UCSD-AML1 (cell line): ENCODE measurements around the gene UBE2J2.
"Not testable (repeated sequence)": the region's sequence is repeated elsewhere in the genome, so short reads cannot be mapped to it uniquely, and the experiment has no call there.

Experiments
- DNase-seq: peaks from one replicate; lab custom pipeline; 2025; ENCODE audit not compliant: unreplicated experiment; lab: John Stamatoyannopoulos, UW

UBE2J2 gene

DNA sequence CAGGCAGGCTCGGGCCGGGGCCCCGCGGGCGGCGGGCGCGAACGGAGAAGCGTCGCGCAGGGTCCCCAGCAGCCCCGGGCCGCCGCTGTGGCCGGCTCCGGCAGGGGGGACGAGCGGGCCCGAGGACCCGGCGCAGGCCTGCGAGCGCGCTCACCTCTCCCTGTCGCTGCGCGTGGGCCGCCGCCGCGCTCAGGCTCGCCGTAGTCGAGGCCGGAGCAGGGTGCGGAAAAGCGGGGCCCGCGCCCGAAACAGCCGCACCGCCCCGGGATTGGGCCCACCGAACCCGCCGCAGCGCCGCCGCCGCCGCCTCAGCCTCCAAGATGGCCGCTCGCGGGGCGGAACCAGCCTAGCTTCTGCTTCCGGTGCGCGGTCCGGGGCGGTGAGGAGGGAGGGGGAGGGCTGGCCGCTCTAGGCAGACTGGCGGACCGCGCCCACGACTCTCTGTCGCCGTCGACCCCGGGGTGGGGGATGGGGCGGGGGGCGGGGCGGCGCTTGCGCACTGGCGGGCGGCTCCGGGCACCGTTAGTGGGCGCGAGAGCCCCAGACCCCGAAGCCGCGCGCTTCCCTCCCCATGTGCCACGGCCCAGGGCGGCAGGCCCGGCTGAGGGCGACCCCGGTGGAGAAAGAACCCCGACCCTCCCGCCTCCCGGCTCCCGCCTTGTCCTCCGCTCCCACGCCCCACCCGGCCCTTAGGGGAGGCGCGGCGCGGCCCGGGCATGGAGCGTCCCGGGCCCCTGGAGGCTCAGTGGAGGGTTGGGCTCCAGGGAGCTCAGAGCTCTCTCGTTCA, at the start of gene UBE2J2:
Gene UBE2J2 (minus strand): TSS at position 343 of the 787 bp plus-strand sequence. CDS start 5,862 bp downstream, outside the sequence.
- peak; percentile 89 for DNase-seq

GRCh38 chr1:1322952-1323351, 49.3 kb upstream of the UBE2J2 start:
- DNase-seq = no peak

DNA sequence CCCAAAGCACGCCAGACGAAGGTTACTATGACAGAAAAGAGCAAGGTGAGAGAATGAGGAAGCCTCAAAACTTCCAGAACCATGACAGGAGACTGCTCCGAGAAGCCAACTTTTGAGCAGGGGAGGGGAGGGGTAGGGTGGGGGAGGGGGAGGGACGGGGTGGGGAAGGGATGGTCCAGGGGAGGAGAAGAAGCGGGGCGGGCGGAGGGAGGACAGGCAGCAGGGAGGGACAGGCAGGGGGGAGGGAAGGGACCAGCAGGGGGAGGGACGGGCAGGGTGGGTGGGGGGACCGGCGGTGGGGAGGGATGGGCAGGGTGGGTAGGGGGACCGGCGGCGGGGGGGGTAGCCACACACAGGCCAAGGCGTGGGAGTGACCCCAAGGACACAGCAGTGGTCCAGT, 48.8 kb upstream of the UBE2J2 start:
- DNase-seq = no peak

DNA sequence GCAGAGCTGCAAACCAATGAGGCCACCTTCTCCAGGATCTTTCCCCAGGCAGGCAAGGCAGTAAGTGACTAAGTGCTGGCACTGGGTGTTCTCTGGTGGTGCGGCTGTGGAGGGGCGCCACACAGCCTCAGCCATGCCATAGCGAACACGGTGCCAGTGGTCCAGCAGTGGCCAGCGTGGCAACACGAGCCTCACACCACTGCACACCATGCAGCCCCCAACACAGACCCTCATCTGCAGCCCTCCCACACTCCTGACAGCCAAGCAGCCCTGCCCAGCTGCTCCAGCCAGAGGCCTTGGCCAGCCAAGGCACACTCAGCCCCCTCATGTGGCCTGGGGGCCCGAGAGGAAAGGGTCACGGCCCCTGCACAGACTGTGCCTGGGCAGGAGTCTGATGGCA, 47.8 kb upstream of the UBE2J2 start:
- no peak for DNase-seq

GRCh38 chr1:1320666-1321448, 47.2 kb upstream of the UBE2J2 start:
- no peak for DNase-seq

GRCh38 chr1:1319646-1319941, 45.9 kb upstream of the UBE2J2 start:
- no peak for DNase-seq

GRCh38 chr1:1318777-1319645, 45.4 kb upstream of the UBE2J2 start:
- no peak for DNase-seq

DNA sequence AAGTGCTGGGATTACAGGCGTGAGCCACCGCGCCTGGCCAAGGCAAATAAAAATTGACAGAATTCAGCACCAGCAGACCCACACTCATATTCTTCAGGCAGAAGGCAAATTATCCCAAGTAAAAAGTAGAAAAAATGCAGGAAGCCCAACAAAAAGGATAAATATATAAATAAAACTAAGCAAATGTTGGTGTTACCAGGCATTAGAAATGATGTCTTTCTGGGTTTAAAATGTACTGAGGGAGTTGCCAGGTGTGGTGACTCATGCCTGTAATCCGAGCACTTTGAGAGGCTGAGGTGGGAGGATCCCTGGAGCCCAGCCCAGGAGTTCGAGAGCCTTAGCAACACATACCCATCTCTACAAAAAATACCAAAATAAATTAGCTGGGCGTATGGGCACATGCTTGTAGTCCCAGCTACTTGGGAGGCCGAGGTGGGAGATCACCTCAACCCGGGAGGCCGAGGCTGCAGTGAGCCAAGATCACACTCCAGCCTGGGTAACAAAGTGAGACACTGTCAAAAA, 44.5 kb upstream of the UBE2J2 start:
- no peak for DNase-seq

DNA sequence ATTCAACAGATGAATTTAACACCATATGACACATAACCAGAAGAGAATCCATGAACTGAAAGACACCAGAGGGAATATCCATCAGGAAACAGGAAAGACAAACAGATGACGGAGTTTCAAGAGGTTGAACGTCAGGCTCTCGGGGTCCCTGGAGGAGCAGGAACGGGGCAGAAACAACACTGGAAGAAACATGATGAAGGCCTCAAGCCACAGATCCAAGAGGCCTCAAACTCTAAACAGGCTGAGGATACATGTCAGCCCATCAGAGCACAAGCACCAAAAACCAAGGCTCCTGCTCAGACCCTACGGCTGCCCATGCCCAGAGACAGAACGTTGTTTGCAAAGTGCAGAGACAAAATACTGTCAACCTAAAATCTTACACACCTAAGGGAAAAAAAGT, 43.8 kb upstream of the UBE2J2 start:
- DNase-seq = no peak

GRCh38 chr1:1316199-1316598, 42.5 kb upstream of the UBE2J2 start:
- not testable (repeated sequence) for DNase-seq

DNA sequence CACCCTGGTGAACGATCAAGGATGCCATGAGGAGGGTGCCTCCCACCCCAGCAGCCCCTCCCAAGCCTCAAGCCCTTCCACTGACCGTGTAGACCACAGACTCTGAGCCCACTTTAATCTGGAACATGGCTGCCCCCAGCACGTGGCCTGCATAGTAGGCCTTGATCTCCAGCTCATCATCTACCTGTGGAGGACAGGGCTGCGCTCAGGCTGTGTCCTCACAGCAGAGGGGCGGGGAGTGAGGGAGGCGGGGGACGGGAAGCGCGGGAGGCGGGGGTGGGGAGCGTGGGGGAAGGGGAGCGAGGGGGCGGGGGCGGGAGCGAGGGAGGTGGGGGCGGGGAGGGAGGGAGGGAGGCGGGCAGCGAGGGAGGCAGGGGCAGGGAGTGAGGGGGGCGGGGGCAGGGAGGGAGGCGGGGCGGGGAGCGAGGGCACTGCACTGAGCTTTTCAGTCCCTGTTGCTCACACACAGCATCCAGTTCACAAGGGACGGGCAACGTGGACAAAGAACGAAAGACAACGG, 41.8 kb upstream of the UBE2J2 start:
- no peak for DNase-seq

DNA sequence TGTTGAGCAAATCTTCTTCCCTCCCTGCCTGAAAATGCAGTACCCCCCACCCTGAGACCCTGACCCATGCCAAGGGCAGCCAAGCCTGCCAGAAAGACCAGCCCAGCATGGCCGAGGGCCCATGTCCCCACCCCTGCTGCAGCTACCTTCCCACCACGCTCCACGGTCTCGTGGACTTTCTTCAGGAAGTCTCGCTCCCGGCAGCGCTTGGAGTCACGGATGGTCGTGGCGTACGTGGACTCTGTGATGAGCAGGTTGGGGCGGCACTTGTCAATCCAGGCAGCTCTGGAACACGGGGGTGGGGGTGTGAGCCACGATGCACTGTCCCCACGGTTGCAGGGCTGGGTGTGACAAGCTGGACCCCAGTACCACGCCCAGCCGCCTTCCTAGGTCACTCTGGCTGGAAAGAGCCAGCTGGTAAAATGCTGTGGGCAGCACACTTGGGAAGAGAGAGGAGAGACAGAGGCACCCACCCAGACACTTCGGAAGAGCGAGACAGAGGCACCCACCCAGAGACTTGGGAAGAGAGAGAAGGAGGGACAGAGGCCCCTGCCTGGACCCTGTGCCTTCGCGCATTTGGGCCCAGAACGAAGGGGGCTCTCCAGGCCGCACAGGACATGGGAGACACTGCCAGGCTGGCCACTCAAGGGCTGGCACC, 41.2 kb upstream of the UBE2J2 start:
- no peak for DNase-seq

DNA sequence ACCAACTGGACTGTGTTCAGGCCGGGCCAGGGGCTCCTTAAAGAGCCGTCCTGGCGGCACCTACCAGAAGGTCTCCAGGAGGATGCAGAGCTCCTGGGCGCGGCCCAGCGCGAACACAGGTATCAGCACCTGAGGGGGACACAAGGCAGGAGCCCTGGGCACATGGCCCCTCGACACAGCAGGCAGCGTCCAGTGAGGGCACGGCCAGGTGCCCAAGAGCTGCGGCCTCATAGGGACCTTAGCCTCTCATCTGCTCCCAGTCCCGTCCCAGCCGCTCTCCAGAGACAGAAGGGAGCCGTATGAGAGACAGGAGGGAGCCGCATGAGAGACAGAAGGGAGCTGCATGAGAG, 40.6 kb upstream of the UBE2J2 start:
- DNase-seq = no peak

GRCh38 chr1:1313500-1314236, 40.0 kb upstream of the UBE2J2 start:
- DNase-seq = no peak

- no peak for DNase-seq
Observed at GRCh38 chr1:1312450-1313314, 39.0 kb upstream of the UBE2J2 start.

DNA sequence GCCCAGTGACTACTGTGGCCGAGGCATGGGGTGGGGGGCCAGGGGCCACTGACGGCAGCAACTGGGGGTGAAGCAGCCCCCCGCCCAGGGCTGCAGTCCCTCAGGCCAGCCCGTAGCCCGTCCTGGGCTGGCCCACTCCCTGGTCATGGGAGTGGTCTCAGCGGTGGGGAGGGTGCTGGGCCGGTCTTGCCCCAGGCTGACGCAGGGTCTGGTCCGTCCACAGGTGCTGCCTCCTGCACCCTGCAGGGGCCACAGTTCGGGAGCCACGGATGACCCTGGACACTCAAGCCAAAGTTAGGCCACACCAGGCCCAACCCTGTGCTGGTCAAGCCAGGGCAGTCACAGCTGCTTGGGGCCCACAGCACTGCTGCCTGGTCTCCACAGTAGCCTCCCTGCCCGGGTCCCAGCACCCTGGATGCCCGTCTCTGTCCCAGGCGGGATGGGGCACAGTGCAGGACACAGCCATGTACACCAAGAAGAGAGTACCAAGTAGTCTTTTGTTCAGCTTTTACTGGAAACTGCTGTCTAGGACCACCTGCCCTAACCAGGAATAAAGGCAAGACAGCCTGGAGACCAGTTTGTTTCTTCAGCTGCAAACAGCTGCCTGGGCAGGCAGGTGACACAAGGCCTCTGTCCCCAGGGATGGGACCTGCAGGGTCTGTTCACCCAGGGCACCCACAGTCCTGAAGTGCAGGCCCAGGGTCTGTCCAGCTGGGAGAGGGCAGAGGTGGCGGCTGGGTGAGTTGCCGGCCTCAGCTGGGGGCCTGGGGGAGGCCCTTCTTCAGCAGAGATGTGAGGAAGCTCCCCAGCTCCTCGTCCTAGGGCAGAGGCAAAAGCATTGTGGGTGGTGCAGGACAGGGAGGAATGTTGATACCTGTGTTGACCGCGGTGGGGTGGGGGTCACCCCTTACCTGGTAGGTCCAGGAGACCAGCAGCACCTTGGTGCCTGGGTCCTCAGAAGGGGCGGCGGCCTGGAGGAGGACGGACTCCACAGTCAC, 37.8 kb upstream of the UBE2J2 start:
- no peak for DNase-seq

- no peak for DNase-seq
Observed at GRCh38 chr1:1310476-1311053, 36.9 kb upstream of the UBE2J2 start.

GRCh38 chr1:1310109-1310385, 36.4 kb upstream of the UBE2J2 start:
- DNase-seq = no peak
